ENCODE measurements around the gene OR11H6.
"Not testable (repeated sequence)": the region's sequence is repeated elsewhere in the genome, so short reads cannot be mapped to it uniquely, and the experiment has no call there.

Gene OR11H6

DNA sequence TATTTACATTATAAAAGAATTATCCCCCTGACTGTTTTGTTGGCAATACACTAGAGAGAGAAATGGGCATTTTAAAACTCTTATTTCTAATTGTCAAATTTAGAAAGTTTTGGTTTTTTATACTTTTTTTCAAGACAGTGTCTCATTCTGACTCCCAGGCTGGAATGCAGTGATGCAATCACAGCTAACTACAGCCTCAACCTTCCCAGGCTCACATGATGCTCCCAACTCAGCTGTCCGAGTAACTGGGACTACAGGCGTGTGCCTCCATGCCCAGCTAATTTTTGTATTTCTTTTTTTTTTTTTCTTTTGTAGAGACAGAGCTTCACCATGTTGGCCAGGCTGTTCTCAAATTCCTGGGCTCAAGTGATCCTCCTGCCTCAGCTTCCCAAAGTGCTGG, 8.3 kb upstream of the OR11H6 start:
- TF ChIP-seq, protein P1, sequence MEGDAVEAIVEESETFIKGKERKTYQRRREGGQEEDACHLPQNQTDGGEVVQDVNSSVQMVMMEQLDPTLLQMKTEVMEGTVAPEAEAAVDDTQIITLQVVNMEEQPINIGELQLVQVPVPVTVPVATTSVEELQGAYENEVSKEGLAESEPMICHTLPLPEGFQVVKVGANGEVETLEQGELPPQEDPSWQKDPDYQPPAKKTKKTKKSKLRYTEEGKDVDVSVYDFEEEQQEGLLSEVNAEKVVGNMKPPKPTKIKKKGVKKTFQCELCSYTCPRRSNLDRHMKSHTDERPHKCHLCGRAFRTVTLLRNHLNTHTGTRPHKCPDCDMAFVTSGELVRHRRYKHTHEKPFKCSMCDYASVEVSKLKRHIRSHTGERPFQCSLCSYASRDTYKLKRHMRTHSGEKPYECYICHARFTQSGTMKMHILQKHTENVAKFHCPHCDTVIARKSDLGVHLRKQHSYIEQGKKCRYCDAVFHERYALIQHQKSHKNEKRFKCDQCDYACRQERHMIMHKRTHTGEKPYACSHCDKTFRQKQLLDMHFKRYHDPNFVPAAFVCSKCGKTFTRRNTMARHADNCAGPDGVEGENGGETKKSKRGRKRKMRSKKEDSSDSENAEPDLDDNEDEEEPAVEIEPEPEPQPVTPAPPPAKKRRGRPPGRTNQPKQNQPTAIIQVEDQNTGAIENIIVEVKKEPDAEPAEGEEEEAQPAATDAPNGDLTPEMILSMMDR (IDR thresholded peaks at IDR 0.05) = no peak
- Mint-ChIP-seq H3K27ac (no peak overlapping the region), H3K9me3 (peaks cover 86% of the 10 kb centered on the region), H3K4me3 (no peak overlapping the region), H3K4me1 (no peaks in the 10 kb centered on the region), H3K36me3 (ENCODE audit: low read depth) (peaks cover 5% of the 10 kb centered on the region), H3K27me3 (ENCODE audit: low read depth, poor library complexity) (no peaks in the 10 kb centered on the region)
- no peak for DNase-seq

DNA sequence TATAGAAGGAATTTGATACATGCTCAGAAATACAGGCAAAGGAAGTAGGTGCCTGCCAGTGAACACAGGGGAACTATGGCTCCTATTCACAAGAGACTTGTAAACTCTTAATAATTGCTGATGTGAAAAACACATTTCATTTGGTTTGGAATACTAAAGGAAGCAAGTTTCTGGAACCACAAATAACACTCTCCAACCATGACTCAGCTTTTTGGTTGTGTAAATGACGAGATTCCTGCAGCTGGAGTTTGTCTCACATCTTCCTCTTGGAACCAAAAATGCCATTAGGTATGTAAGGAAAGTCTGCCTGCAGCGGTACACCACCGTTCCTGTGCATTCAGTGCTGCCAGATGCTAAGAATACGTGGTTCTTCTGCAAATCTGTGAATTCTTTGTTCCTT, 4.5 kb upstream of the OR11H6 start:
- TF ChIP-seq, protein P1 (IDR thresholded peaks at IDR 0.05) = no peak
- no peaks in the 10 kb centered on the region for H3K4me1 Mint-ChIP-seq
- H3K9me3 Mint-ChIP-seq = peaks cover 85% of the 10 kb centered on the region
- H3K36me3 Mint-ChIP-seq (ENCODE audit: low read depth) = no peaks in the 10 kb centered on the region
- no peaks in the 10 kb centered on the region for H3K27me3 Mint-ChIP-seq (ENCODE audit: low read depth, poor library complexity)
- no peak for DNase-seq
- no peak overlapping the region for H3K27ac Mint-ChIP-seq
- no peak overlapping the region for H3K4me3 Mint-ChIP-seq

DNA sequence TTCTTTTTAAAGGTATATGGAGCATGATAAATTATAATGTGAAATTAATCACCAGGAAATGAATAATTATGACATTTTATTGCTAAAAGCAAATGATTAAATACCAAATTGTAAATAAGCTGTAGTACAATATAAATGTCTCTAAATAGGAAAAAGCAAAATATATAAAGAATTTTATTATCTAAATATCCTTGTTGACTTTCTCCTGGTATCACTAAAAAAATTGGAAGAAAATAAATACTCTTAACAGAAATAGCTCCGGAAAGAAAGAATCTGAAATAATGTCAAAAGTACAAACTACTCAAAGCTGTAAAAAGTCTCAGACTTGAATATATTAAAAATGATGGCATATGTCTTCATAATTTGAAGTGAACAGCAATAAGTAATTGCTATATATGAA, 5.2 kb downstream of the OR11H6 start, which contains the start of gene OR11H7:
TSS of gene OR11H7 (plus strand) at position 301 of the 400 bp plus-strand sequence.
- no peaks in the 10 kb centered on the region for H3K27me3 Mint-ChIP-seq (ENCODE audit: low read depth, poor library complexity)
- TF ChIP-seq, protein P1 (IDR thresholded peaks at IDR 0.05) = no peak

DNA sequence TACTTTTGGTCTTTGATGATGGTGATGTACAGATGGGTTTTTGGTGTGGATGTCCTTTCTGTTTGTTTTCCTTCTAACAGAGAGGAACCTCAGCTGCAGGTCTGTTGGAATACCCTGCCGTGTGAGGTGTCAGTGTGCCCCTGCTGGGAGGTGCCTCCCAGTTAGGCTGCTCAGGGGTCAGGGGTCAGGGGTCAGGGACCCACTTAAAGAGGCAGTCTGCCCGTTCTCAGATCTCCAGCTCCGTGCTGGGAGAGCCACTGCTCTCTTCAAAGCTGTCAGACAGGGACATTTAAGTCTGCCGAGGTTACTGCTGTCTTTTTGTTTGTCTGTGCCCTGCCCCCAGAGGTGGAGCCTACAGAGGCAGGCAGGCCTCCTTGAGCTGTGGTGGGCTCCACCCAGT, 11.9 kb downstream of the OR11H6 start:
- not testable (repeated sequence) for H3K4me3 Mint-ChIP-seq; H3K27me3 Mint-ChIP-seq (ENCODE audit: low read depth, poor library complexity); H3K36me3 Mint-ChIP-seq (ENCODE audit: low read depth); H3K4me1 Mint-ChIP-seq; H3K27ac Mint-ChIP-seq; DNase-seq
- peaks cover 37% of the 10 kb centered on the region for H3K9me3 Mint-ChIP-seq

More for the DNA sequence above, 5.2 kb downstream of the OR11H6 start, which contains the start of gene OR11H7:
- Mint-ChIP-seq H3K9me3 (peaks cover 64% of the 10 kb centered on the region), H3K27ac (no peak within 1 kb of the TSS), H3K36me3 (ENCODE audit: low read depth) (no peaks in the 10 kb centered on the region), H3K4me3 (no peak within 1 kb of the TSS), H3K4me1 (no peaks in the 10 kb centered on the region)
- no peak for DNase-seq

DNA sequence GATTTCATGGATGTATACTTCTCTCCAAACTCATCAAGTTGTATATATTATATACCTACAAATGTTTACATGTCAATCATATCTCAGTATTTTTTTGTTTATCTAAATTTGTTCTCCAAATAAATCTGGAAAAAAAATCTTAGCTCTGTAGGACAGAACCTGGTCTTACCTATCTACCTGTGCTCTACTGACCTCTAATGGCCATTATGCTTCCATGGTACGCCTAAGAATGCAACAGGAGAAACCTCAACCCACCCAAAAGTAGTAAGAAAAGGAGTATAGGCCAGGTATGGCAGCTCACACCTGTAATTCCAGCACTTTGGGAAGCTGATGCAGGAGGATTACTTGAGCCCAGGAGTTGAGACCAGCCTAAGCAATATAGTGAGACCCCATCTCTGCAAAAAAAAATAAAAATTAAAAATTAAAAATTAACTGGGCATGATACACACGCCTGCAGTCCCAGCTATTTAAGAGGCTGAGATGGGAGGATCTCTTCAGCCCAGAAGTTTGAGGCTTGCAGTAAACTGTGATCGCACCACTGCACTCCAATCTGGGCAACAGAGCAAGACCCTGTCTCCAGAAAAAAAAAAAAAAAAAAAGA, 24.2 kb downstream of the OR11H6 start:
- Mint-ChIP-seq H3K9me3 (peaks cover 50% of the 10 kb centered on the region), H3K4me3 (no peak overlapping the region), H3K4me1 (no peaks in the 10 kb centered on the region), H3K36me3 (ENCODE audit: low read depth) (no peaks in the 10 kb centered on the region), H3K27me3 (ENCODE audit: low read depth, poor library complexity) (peaks cover 3% of the 10 kb centered on the region), H3K27ac (no peak overlapping the region)
- DNase-seq = no peak
- TF ChIP-seq, protein P1 (IDR thresholded peaks at IDR 0.05) = no peak

DNA sequence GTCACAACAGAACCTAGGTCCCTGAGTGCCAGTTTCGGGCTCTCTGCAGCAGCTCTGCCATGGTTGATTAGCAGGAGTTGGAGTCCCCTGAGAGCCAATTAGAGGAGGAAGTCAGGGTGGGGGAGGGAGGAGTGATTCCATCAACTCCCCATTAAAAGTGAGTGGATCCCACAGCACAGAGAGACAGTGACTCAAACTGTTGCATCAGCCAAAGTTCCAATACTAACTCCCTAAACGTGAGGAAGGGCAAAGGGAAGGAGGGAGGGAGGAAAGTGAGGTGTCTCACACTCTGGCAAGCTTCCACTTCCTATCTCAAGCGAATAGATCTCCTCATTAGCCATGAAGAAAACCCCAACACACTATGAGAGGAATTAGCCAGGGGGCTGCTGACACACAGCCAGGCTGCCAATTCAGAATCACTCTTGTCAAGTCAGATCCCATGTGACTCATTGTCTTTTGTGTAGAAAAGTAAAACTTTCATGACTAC, 39.2 kb downstream of the OR11H6 start:
- Mint-ChIP-seq H3K36me3 (ENCODE audit: low read depth) (peaks cover 4% of the 10 kb centered on the region), H3K4me3 (no peak overlapping the region), H3K9me3 (peaks cover 41% of the 10 kb centered on the region), H3K4me1 (no peaks in the 10 kb centered on the region), H3K27ac (no peak overlapping the region), H3K27me3 (ENCODE audit: low read depth, poor library complexity) (no peaks in the 10 kb centered on the region)
- no peak for DNase-seq
- TF ChIP-seq, protein P1 (IDR thresholded peaks at IDR 0.05) = no peak

DNA sequence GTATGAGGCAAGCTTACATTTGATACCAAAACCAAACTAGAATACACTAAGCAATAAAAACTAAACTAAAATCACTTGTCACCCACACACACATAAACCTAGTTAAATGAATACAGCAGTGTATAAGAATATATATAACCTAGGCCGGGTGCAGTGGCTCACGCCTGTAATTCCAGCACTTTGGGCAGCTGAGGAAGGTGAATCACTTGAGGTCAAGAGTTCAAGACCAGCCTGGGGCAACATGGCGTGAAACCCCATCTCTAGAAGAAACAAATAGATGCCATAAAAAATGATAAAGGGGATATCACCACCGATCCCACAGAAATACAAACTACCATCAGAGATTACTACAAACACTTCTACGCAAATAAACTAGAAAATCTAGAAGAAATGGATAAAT, 40.9 kb downstream of the OR11H6 start:
- H3K9me3 Mint-ChIP-seq = peaks cover 32% of the 10 kb centered on the region
- not testable (repeated sequence) for H3K27me3 Mint-ChIP-seq (ENCODE audit: low read depth, poor library complexity); H3K36me3 Mint-ChIP-seq (ENCODE audit: low read depth); H3K4me1 Mint-ChIP-seq; DNase-seq; H3K4me3 Mint-ChIP-seq; H3K27ac Mint-ChIP-seq

Measured in nephron progenitor cell (in vitro differentiated cells).